HepG2 (cell line): ENCODE data around the gene ANKZF1. TPM values are rescaled to one million over a fixed set of nuclear protein-coding genes. Genes with fewer than 3 reads are reported as not detected.
A peak's percentile ranks its signal among the peaks of the same experiment; 100 is the strongest.

Experiments
- AKNA ChIP-seq: sonication (generic); formaldehyde crosslinking; IDR thresholded peaks from 2 replicates; pipeline ENCODE4 v1.4.0; 2020; ENCODE audit warnings: missing genetic modification reagents, borderline replicate concordance
- CC2D1A ChIP-seq: sonication (generic); formaldehyde crosslinking; IDR thresholded peaks from 2 replicates; pipeline ENCODE4 v1.8.1; 2023; ENCODE audit warnings: mild to moderate bottlenecking, missing genetic modification reagents
- DMTF1 ChIP-seq: sonication (generic); formaldehyde crosslinking; IDR thresholded peaks from 2 replicates; pipeline ENCODE4 v1.4.0; 2020; ENCODE audit warnings: mild to moderate bottlenecking, missing genetic modification reagents
- FOXM1 ChIP-seq: sonication (generic); formaldehyde crosslinking; IDR thresholded peaks from 2 replicates; pipeline ENCODE4 v1.5.0; 2020; ENCODE audit warnings: missing genetic modification reagents
- POGK ChIP-seq: sonication (generic); formaldehyde crosslinking; conservative IDR thresholded peaks from 2 replicates; pipeline ENCODE4 v1.8.0; 2022; ENCODE audit warnings: mild to moderate bottlenecking, moderate library complexity, missing genetic modification reagents
- POLR2A ChIP-seq, 2 experiments: IDR thresholded peaks; 2 replicates each; pipeline ENCODE4 v1.6.1; 2011; ENCODE audit warnings: low read depth in 2 of 2, low read length in 2 of 2, mild to moderate bottlenecking in 1 of 2, moderate library complexity in 1 of 2; ENCODE audit not compliant: insufficient read depth in 1 of 2
- POLR2AphosphoS5 ChIP-seq: IDR thresholded peaks from 2 replicates; pipeline ENCODE4 v1.6.1; 2012; ENCODE audit warnings: low read depth, low read length
- POLR2G ChIP-seq: fragments of 200-400 bp; formaldehyde crosslinking; IDR thresholded peaks from 2 replicates; pipeline ENCODE4 v1.6.1; 2018; ENCODE audit warnings: mild to moderate bottlenecking, low read depth, low read length, moderate library complexity
- TCF7 ChIP-seq: sonication (generic); IDR thresholded peaks from 2 replicates; pipeline ENCODE4 v1.6.1; 2016; ENCODE audit warnings: antibody characterized with exemption, low read depth
- ZNF17 ChIP-seq: sonication (generic); formaldehyde crosslinking; IDR thresholded peaks from 2 replicates; pipeline ENCODE4 v1.5.0; 2020; ENCODE audit warnings: mild to moderate bottlenecking, missing genetic modification reagents
- ZNF460 ChIP-seq: sonication (generic); formaldehyde crosslinking; IDR thresholded peaks from 2 replicates; pipeline ENCODE4 v1.5.1; 2020; ENCODE audit warnings: missing genetic modification reagents, mild to moderate bottlenecking, borderline replicate concordance
- ZNF501 ChIP-seq: sonication (generic); formaldehyde crosslinking; IDR thresholded peaks from 2 replicates; pipeline ENCODE4 v1.5.1; 2020; ENCODE audit warnings: mild to moderate bottlenecking, moderate library complexity, missing genetic modification reagents
- ZNF616 ChIP-seq: sonication (generic); formaldehyde crosslinking; IDR thresholded peaks from 2 replicates; pipeline ENCODE4 v1.5.0; 2020; ENCODE audit warnings: low read depth, mild to moderate bottlenecking, missing genetic modification reagents
- ZNF788 ChIP-seq: sonication (generic); formaldehyde crosslinking; IDR thresholded peaks from 2 replicates; pipeline ENCODE4 v1.5.0; 2020; ENCODE audit warnings: mild to moderate bottlenecking, missing genetic modification reagents, borderline replicate concordance
- ZNF891 ChIP-seq: sonication (generic); formaldehyde crosslinking; IDR thresholded peaks from 2 replicates; pipeline ENCODE4 v1.5.0; 2020; ENCODE audit warnings: mild to moderate bottlenecking, missing genetic modification reagents
- ZSCAN21 ChIP-seq: sonication (generic); formaldehyde crosslinking; IDR thresholded peaks from 2 replicates; pipeline ENCODE4 v1.8.0; 2022; ENCODE audit warnings: mild to moderate bottlenecking, missing genetic modification reagents, moderate library complexity, borderline replicate concordance
- polyA plus RNA-seq, 8 experiments: library from polyadenylated mRNA; depleted of rRNA in 3 of 8; stranded (reverse) in 7 of 8; unstranded in 1 of 8; fragments of >200 nt; fragmentation: Illumina TruSeq in 4 of 8; extraction: Trizol in 4 of 8; gene quantifications; 2 replicates each; pipeline versions ENCODE4 v1.2.1 to v1.2.3, GENCODE V29; 2011 to 2016; ENCODE audit warnings: low read depth in 4 of 8, missing spikeins in 1 of 8, mixed read lengths in 1 of 8; ENCODE audit not compliant: insufficient read depth in 1 of 8
- total RNA-seq, 5 experiments: library from RNA; depleted of rRNA; stranded (reverse); fragments of >200 nt; fragmentation: Illumina TruSeq; extraction: Trizol; gene quantifications; 2 replicates each; pipeline ENCODE4 v1.2.3, GENCODE V29; 2016; ENCODE audit warnings: low read depth in 1 of 5
- TF ChIP-seq, protein P1 (sequence below): sonication (generic); formaldehyde crosslinking; IDR thresholded peaks from 2 replicates; pipeline ENCODE4 v1.4.0; 2020; ENCODE audit warnings: missing genetic modification reagents

ANKZF1 gene
- total and polyA plus RNA-seq, 2 of the 13 experiments (the other 11 are each of a cell fraction or from before 2014, with no cell fraction given): 25.3 to 128 TPM

DNA sequence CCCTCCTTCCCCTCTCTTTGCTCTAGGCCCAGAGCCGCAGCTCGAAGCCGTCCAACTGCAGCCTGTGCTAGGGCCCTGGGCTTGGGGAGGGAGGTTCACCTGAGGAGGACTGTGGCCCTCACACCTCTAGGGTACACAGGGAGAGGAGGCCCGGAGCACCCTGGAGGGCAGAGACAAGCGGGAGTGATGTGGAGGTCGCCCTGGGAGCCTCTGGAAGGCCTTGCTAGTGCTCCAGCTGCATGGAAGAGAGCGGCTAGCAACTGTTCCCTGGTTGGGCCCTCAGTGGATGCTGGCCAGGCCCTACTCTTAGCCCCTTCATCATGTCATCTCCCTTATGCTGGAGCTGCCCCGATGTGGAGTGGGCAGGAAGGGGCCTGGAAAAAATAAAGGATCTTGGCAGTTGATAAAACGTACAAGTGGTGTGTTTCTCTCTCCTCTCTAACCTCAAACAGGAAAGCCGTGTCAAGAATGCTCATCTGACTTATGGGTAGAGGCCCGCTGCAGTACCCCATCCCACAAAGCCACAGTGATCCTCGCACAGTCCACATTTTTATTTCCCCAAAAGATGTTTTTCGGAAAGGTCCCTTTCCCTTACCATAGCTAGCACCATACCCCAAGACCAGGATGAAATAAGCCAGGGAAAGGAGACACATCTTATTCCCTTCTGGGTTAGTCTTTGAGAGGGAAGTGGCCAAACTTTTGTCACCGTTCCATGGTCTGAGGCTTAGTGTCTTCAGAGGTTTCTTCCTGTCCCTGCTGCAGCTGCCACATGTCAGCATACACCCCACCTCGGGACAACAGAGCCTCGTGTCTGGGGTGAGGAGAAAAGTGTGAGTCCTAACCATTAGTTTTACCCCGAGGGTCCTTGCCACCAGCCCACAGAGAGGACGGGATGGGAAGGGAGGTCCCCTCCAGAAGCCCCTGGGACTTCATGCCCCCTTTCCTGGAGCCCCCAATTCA is 20.1 kb upstream of the ANKZF1 start (continued):
- TF ChIP-seq ZNF460 (CRISPR knock-in tag): no peak
- no peak for TF ChIP-seq FOXM1 (CRISPR knock-in tag)
- TF ChIP-seq CC2D1A (CRISPR knock-in tag): no peak
- peak; percentile 2; the same call in 1 of the 2 replicates for TF ChIP-seq ZSCAN21 (CRISPR knock-in tag)
- TF ChIP-seq DMTF1 (CRISPR knock-in tag): no peak
- no peak for TF ChIP-seq POGK (CRISPR knock-in tag)
- peak; percentile 32 for TF ChIP-seq POLR2AphosphoS5
- TF ChIP-seq ZNF616: no peak
- TF ChIP-seq ZNF501 (CRISPR knock-in tag): 0 out of 2 replicates have a peak, but pooled peaks have one; percentile 24
- no peak for TF ChIP-seq AKNA (CRISPR knock-in tag)
- no peak for TF ChIP-seq TCF7
- TF ChIP-seq ZNF891 (CRISPR knock-in tag): peak; percentile 50; the same call in 1 of the 2 replicates
- peak in 1 of 2 experiments; percentile 20; a peak in 1 of 4 replicates for TF ChIP-seq POLR2A (IDR thresholded peaks at IDR 0.05; ENCODE audit: insufficient read depth in 1 of 2, low read depth in 2 of 2, low read length in 2 of 2)
- TF ChIP-seq ZNF17 (CRISPR knock-in tag): 0 out of 2 replicates have a peak, but pooled peaks have one; percentile 41
- TF ChIP-seq, protein P1, sequence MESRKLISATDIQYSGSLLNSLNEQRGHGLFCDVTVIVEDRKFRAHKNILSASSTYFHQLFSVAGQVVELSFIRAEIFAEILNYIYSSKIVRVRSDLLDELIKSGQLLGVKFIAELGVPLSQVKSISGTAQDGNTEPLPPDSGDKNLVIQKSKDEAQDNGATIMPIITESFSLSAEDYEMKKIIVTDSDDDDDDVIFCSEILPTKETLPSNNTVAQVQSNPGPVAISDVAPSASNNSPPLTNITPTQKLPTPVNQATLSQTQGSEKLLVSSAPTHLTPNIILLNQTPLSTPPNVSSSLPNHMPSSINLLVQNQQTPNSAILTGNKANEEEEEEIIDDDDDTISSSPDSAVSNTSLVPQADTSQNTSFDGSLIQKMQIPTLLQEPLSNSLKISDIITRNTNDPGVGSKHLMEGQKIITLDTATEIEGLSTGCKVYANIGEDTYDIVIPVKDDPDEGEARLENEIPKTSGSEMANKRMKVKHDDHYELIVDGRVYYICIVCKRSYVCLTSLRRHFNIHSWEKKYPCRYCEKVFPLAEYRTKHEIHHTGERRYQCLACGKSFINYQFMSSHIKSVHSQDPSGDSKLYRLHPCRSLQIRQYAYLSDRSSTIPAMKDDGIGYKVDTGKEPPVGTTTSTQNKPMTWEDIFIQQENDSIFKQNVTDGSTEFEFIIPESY (CRISPR knock-in tag): no peak
- no peak for TF ChIP-seq ZNF788 (CRISPR knock-in tag)
- TF ChIP-seq POLR2G: peak; percentile 66
